Spleen (tissue), 7 donors: ENCODE results near the gene GPR156.
A peak's percentile ranks its signal among the peaks of the same experiment; 100 is the strongest.

ENCODE experiments used
- CTCF ChIP-seq, 11 experiments: fragments of 200-600 bp in 7 of 11; fragments of 450-650 bp in 4 of 11; sonication (generic) in 4 of 11; IDR thresholded peaks in 8 of 11; conservative IDR thresholded peaks in 3 of 11; 1 replicate in 7 of 11; 2 replicates in 4 of 11; pipeline versions ENCODE4 v1.4.0 to v1.8.0; 2016 to 2021; ENCODE audit warnings: antibody characterized with exemption in 11 of 11, inconsistent platforms in 4 of 11, mild to moderate bottlenecking in 1 of 11
- POLR2AphosphoS5 ChIP-seq, 3 donors: sonication (generic); formaldehyde crosslinking; IDR thresholded peaks; one replicate each; pipeline ENCODE4 v1.5.1; 2017; ENCODE audit warnings: antibody characterized with exemption in 3 of 3
- donor health status: DM: no; HTN: no; CAD: no; lungs with moderate emphysema.
- donor health status: DM: no; HTN: no; CAD: no.
- donor health status: DM: no; HTN: no; CAD: no.

GRCh38 chr3:120147072-120147871 lies 137.8 kb downstream of the GPR156 start:
- TF ChIP-seq CTCF (IDR thresholded peaks at IDR 0.05 in 8 of 11, conservative IDR thresholded peaks at IDR 0.05 in 3 of 11) (peak in 6 of 11 experiments; percentile 16 to 51 (median 30)), POLR2AphosphoS5 (IDR thresholded peaks at IDR 0.05) (no peak)
